ENCODE measurements around the gene ASTN2. TPM values are rescaled to one million over a fixed set of nuclear protein-coding genes. Genes with fewer than 3 reads are reported as not detected.
A peak's percentile ranks its signal among the peaks of the same experiment; 100 is the strongest.

ASTN2 gene
- total RNA-seq, 1 donor from 2014 or later, result 7.3 TPM

DNA sequence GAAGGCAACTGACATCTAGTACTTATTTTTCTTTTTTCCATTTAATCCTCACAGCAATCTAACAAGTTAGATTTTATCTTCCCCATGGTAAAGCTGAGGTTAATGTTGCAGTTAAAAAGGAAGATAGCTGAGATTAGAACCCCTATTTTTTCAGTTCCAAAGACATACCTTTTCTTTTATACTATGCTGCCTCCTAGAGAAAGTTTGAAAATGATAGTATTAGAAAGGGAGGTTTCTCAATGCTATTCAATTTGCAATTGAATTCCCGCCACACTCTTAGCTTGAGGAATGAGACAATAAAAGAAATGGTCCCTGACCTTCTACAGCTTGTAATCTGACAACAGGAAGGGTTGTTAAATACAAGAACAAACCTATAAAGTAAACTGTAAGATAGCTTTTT is 923.6 kb downstream of the ASTN2 start:
- Histone ChIP-seq H3K36me3 (ENCODE audit: control insufficient read depth in 3 of 3, insufficient read depth in 3 of 3, low read length in 3 of 3) (no peaks in the 10 kb centered on the region), H3K27ac (ENCODE audit: low read depth, low read length) (no peak overlapping the region), H3K9me3 (ENCODE audit: control insufficient read depth in 3 of 3, low read length in 3 of 3) (no peaks in the 10 kb centered on the region), H3K4me3 (ENCODE audit: low read length in 3 of 3) (no peak overlapping the region), H3K9ac (ENCODE audit: low read depth in 1 of 3, low read length in 3 of 3) (no peak overlapping the region), H3K4me1 (ENCODE audit: control insufficient read depth in 3 of 3, insufficient read depth in 3 of 3, low read length in 3 of 3) (peaks cover 0 to 5% (median 0%) of the 10 kb centered on the region in 3 donors), H3K27me3 (ENCODE audit: control insufficient read depth in 3 of 3, insufficient read depth in 3 of 3, low read length in 3 of 3) (no peaks in the 10 kb centered on the region)

DNA sequence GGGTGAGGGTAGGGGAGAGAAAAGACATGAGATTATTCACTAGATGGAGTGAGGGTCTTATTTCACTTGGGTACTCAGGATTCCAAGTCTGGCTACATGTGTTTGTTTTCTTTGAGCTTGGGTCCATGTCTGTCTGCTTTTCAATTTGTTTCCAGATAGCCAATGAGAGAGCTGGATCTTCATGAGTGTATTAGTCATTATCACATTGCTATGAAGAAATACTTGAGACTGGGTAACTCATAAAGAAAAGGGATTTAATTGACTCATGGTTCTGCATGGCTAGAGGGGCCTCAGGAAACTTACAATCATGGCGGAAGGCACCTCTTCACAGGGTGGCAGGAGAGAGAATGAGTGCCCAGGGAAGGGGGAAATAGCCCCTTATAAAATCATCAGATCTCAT is 924.5 kb downstream of the ASTN2 start:
- Histone ChIP-seq H3K27me3 (ENCODE audit: control insufficient read depth in 3 of 3, insufficient read depth in 3 of 3, low read length in 3 of 3) (no peaks in the 10 kb centered on the region), H3K9ac (ENCODE audit: low read depth in 1 of 3, low read length in 3 of 3) (no peak overlapping the region), H3K4me1 (ENCODE audit: control insufficient read depth in 3 of 3, insufficient read depth in 3 of 3, low read length in 3 of 3) (peaks cover 0 to 5% (median 0%) of the 10 kb centered on the region in 3 donors), H3K4me3 (ENCODE audit: low read length in 3 of 3) (no peak overlapping the region), H3K27ac (ENCODE audit: low read depth, low read length) (no peak overlapping the region), H3K9me3 (ENCODE audit: control insufficient read depth in 3 of 3, low read length in 3 of 3) (no peaks in the 10 kb centered on the region), H3K36me3 (ENCODE audit: control insufficient read depth in 3 of 3, insufficient read depth in 3 of 3, low read length in 3 of 3) (no peaks in the 10 kb centered on the region)

DNA sequence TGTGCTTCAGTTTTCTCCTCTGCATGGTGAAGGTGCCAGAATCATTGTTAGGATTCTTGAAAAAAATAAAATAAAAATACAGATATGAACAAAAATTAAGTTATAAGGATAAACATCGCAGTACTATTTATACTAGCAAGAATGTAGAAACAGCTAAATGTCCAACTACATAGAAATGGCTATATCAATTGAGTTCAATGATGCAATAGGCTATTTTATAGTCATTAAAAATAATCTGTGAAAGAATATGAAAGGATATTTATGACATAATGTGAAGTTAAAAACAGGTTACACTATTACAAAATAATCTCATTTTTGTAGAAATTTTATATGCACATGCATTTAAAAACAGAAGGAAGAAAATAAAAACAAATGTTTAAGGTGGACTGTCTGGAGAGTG is 926.5 kb downstream of the ASTN2 start:
- Histone ChIP-seq H3K27ac (ENCODE audit: low read depth, low read length) (no peak overlapping the region), H3K36me3 (ENCODE audit: control insufficient read depth in 3 of 3, insufficient read depth in 3 of 3, low read length in 3 of 3) (no peaks in the 10 kb centered on the region), H3K9me3 (ENCODE audit: control insufficient read depth in 3 of 3, low read length in 3 of 3) (no peaks in the 10 kb centered on the region), H3K4me3 (ENCODE audit: low read length in 3 of 3) (no peak overlapping the region), H3K4me1 (ENCODE audit: control insufficient read depth in 3 of 3, insufficient read depth in 3 of 3, low read length in 3 of 3) (peaks cover 0 to 5% (median 3%) of the 10 kb centered on the region in 3 donors), H3K27me3 (ENCODE audit: control insufficient read depth in 3 of 3, insufficient read depth in 3 of 3, low read length in 3 of 3) (no peaks in the 10 kb centered on the region), H3K9ac (ENCODE audit: low read depth in 1 of 3, low read length in 3 of 3) (no peak overlapping the region)

DNA sequence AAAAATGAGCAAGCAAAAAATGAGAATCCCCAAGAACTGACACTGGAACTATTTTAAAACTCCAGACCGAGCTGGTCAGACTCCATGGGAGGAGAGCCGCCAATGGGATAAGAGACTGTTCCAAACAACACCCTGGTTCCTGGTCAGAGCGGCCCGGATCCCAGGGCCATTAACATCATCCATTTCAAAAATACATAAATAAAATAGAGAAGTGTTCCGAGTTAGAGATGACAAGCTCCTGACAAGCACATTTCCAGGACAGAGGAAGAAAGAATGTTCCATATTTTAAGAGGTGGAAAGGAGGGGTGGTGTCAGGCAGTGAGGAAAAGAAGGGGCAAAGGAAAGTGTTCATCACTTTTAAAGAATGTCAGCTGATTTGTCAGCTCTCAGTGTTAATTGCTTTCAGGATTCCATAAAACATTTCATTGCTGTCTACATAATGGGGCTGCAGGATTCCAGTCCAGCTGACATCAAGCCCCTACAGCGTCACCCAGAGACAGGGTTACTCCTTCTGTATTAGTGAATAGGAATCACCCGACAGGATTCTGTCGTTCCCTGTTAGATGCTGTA is 930.3 kb downstream of the ASTN2 start:
- peaks cover 3 to 6% (median 4%) of the 10 kb centered on the region in 3 donors for H3K4me1 ChIP-seq (ENCODE audit: control insufficient read depth in 3 of 3, insufficient read depth in 3 of 3, low read length in 3 of 3)
- H3K27me3 ChIP-seq (ENCODE audit: control insufficient read depth in 3 of 3, insufficient read depth in 3 of 3, low read length in 3 of 3), result no peaks in the 10 kb centered on the region
- H3K9me3 ChIP-seq (ENCODE audit: control insufficient read depth in 3 of 3, low read length in 3 of 3), result no peaks in the 10 kb centered on the region
- no peak overlapping the region for H3K27ac ChIP-seq (ENCODE audit: low read depth, low read length)
- H3K4me3 ChIP-seq (ENCODE audit: low read length in 3 of 3), result no peak overlapping the region
- H3K36me3 ChIP-seq (ENCODE audit: control insufficient read depth in 3 of 3, insufficient read depth in 3 of 3, low read length in 3 of 3), result no peaks in the 10 kb centered on the region
- H3K9ac ChIP-seq (ENCODE audit: low read depth in 1 of 3, low read length in 3 of 3), result no peak overlapping the region

DNA sequence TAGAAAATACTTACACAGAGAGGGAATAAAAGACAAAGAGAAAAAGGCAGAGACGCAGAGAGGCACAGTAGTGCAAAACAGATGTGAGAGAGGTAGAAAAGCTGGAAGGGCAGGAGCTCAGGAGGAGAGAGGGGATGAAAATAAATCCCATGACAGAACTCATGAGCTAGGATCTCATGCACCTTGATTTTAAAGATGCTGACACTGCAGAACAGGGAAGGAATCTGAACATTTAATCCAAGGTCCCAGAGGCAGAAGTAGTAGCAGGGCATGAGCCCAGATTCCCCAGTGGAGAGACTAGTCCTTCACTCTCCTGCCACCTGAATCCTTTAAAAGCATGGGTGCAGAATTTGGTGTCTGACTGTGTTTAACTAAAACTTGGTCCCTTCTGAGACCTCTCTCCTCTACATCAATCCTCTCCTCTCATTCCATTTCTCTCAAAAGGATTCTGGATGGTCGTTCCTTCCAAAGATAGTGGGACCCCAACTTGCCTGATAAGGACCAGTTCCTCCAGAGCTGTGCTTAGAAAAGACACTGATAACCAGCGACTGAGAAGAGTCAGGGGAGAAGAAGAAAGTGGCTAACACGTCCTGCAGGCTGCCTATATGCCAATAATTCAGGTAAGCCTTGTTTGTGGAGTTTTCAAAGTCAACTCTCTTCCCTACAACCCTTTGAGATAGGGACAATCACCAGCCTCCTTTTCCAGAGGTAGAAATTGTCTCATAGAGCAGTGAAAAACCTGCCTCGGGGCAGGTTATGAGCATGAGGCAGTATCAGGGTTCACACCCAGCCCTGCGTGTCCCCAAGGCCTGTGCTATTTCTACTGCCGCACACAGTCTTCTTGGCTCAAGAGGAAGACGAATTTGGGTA is 931.0 kb downstream of the ASTN2 start:
- no peaks in the 10 kb centered on the region for H3K9me3 ChIP-seq (ENCODE audit: control insufficient read depth in 3 of 3, low read length in 3 of 3)
- no peak overlapping the region for H3K4me3 ChIP-seq (ENCODE audit: low read length in 3 of 3)
- H3K4me1 ChIP-seq (ENCODE audit: control insufficient read depth in 3 of 3, insufficient read depth in 3 of 3, low read length in 3 of 3), result peaks cover 3 to 6% (median 4%) of the 10 kb centered on the region in 3 donors
- H3K36me3 ChIP-seq (ENCODE audit: control insufficient read depth in 3 of 3, insufficient read depth in 3 of 3, low read length in 3 of 3), result no peaks in the 10 kb centered on the region
- no peaks in the 10 kb centered on the region for H3K27me3 ChIP-seq (ENCODE audit: control insufficient read depth in 3 of 3, insufficient read depth in 3 of 3, low read length in 3 of 3)
- H3K9ac ChIP-seq (ENCODE audit: low read depth in 1 of 3, low read length in 3 of 3), result no peak overlapping the region
- no peak overlapping the region for H3K27ac ChIP-seq (ENCODE audit: low read depth, low read length)

DNA sequence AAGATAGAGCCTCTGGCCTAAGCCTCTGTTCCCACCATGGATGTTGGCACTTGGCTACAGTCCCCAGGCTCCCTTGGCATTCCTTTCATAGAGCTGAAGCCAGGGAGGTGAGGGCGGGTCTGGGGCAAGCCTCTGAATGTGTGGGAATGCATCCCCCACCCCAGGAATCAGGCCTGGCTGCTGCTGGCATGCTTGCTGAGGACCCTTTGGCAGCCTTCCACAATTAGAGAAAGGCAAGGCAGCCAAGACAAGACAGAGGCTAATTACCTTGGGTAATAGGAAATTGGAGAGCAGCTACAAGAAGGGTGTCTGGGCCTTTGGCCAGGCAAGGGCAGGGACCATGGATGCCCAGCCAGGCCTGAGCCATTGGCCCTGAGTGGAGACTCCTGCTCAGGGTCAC is 932.1 kb downstream of the ASTN2 start:
- Histone ChIP-seq H3K36me3 (ENCODE audit: control insufficient read depth in 3 of 3, insufficient read depth in 3 of 3, low read length in 3 of 3) (no peaks in the 10 kb centered on the region), H3K27me3 (ENCODE audit: control insufficient read depth in 3 of 3, insufficient read depth in 3 of 3, low read length in 3 of 3) (no peaks in the 10 kb centered on the region), H3K4me3 (ENCODE audit: low read length in 3 of 3) (no peak overlapping the region), H3K9ac (ENCODE audit: low read depth in 1 of 3, low read length in 3 of 3) (no peak overlapping the region), H3K27ac (ENCODE audit: low read depth, low read length) (no peak overlapping the region), H3K4me1 (ENCODE audit: control insufficient read depth in 3 of 3, insufficient read depth in 3 of 3, low read length in 3 of 3) (peaks cover 3 to 6% (median 4%) of the 10 kb centered on the region in 3 donors), H3K9me3 (ENCODE audit: control insufficient read depth in 3 of 3, low read length in 3 of 3) (no peaks in the 10 kb centered on the region)

DNA sequence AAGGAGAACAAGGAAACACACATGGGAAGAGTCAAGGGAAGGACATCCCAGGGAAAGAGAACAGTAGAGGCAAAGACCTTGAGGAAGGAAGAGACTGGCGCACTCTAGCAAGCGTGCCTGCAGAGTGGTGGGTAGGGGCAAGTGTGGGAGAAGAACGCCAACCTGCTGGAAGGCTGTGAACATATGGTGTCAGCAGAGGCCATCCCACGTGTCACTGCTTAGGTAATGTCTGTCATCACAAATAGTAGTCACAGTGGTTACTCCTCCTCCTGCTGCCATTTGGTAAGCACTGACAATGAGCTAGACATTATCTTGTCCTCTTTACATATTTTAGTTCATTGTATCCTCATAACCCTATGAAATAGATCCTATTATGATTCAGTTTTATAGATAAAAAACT is 934.2 kb downstream of the ASTN2 start:
- H3K4me1 ChIP-seq (ENCODE audit: control insufficient read depth in 3 of 3, insufficient read depth in 3 of 3, low read length in 3 of 3), result peaks cover 6 to 7% (median 7%) of the 10 kb centered on the region in 3 donors
- H3K27ac ChIP-seq (ENCODE audit: low read depth, low read length), result no peak overlapping the region
- no peaks in the 10 kb centered on the region for H3K27me3 ChIP-seq (ENCODE audit: control insufficient read depth in 3 of 3, insufficient read depth in 3 of 3, low read length in 3 of 3)
- no peak overlapping the region for H3K4me3 ChIP-seq (ENCODE audit: low read length in 3 of 3)
- H3K9ac ChIP-seq (ENCODE audit: low read depth in 1 of 3, low read length in 3 of 3), result no peak overlapping the region
- no peaks in the 10 kb centered on the region for H3K36me3 ChIP-seq (ENCODE audit: control insufficient read depth in 3 of 3, insufficient read depth in 3 of 3, low read length in 3 of 3)
- no peaks in the 10 kb centered on the region for H3K9me3 ChIP-seq (ENCODE audit: control insufficient read depth in 3 of 3, low read length in 3 of 3)

DNA sequence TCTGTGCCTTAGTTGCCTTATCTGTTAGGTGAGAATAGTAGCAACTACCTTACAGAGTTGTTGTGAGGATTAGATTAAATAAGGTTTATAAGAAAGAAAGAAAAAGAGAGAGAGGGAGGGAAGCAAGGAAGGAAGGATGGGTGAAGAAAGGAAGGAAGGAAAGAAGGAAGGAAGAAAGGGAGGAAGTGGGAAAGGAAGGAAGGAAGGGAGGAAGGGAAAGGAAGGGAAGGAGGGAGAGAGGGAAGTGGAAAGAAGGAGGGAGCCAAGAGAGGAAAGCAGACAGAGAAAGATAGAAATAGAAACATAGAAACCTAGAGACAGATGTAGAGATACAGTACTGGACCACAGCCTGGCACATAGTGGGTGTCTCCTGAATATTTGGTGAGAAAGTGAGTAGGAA is 934.9 kb downstream of the ASTN2 start:
- Histone ChIP-seq H3K9me3 (ENCODE audit: control insufficient read depth in 3 of 3, low read length in 3 of 3) (no peaks in the 10 kb centered on the region), H3K4me1 (ENCODE audit: control insufficient read depth in 3 of 3, insufficient read depth in 3 of 3, low read length in 3 of 3) (peaks cover 6 to 7% (median 7%) of the 10 kb centered on the region in 3 donors), H3K36me3 (ENCODE audit: control insufficient read depth in 3 of 3, insufficient read depth in 3 of 3, low read length in 3 of 3) (no peaks in the 10 kb centered on the region), H3K9ac (ENCODE audit: low read depth in 1 of 3, low read length in 3 of 3) (no peak overlapping the region), H3K27me3 (ENCODE audit: control insufficient read depth in 3 of 3, insufficient read depth in 3 of 3, low read length in 3 of 3) (no peaks in the 10 kb centered on the region), H3K4me3 (ENCODE audit: low read length in 3 of 3) (no peak overlapping the region), H3K27ac (ENCODE audit: low read depth, low read length) (no peak overlapping the region)

DNA sequence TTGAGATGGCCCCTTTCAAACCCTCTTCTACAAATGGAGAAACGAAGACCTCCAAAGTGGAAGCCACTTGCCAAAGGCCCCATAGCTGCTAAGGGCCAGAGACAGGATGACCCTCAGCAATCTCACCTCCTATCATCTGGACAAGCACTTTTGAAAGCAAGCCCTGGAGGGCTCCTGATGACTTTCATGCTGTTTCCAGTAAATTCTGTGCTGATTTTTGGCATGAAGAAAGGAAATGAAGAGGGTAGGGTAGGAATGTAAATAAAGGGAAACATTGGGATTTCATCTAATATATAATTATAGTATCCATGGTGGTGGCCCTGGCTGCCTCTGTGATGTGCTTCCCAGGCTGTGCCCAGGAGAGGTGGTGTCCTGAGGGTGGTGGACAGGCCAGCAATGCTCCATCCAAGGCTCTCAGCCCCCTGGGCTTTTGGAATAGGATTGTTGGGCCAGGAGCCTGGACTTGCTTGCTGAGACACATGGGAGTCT is 935.8 kb downstream of the ASTN2 start:
- Histone ChIP-seq H3K27ac (ENCODE audit: low read depth, low read length) (no peak overlapping the region), H3K4me1 (ENCODE audit: control insufficient read depth in 3 of 3, insufficient read depth in 3 of 3, low read length in 3 of 3) (peaks cover 6 to 7% (median 6%) of the 10 kb centered on the region in 3 donors), H3K9ac (ENCODE audit: low read depth in 1 of 3, low read length in 3 of 3) (no peak overlapping the region), H3K36me3 (ENCODE audit: control insufficient read depth in 3 of 3, insufficient read depth in 3 of 3, low read length in 3 of 3) (no peaks in the 10 kb centered on the region), H3K9me3 (ENCODE audit: control insufficient read depth in 3 of 3, low read length in 3 of 3) (no peaks in the 10 kb centered on the region), H3K27me3 (ENCODE audit: control insufficient read depth in 3 of 3, insufficient read depth in 3 of 3, low read length in 3 of 3) (no peaks in the 10 kb centered on the region), H3K4me3 (ENCODE audit: low read length in 3 of 3) (no peak overlapping the region)

DNA sequence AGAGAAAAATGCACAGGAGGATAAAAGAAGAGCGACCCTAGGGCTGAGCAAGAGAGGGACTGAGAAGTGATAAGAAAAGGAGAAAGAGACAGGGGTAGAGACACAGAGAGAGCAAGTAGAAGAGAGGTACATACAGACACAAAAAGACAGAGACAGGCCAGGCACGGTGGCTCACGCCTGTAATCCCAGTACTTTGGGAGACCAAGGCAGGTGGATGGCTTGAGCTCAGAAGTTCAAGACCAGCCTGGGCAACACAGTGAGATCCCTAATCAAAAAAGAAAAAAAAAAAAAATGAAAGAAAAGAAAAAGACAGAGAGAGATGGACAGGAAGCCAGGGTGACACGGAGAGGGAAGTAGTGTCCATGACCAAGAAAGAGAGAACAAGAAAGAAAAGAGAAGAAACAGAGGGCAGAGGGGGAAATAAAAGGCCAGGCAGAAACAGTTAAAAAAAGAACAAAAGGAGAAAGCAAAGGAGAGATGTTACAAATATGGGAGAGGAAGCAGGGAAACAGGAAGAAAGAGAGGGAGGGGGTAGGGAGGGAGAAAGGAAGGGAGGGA is 937.2 kb downstream of the ASTN2 start:
- no peak overlapping the region for H3K4me3 ChIP-seq (ENCODE audit: low read length in 3 of 3)
- no peaks in the 10 kb centered on the region for H3K36me3 ChIP-seq (ENCODE audit: control insufficient read depth in 3 of 3, insufficient read depth in 3 of 3, low read length in 3 of 3)
- peak overlapping the region; percentile 17 for H3K27ac ChIP-seq (ENCODE audit: low read depth, low read length)
- H3K9me3 ChIP-seq (ENCODE audit: control insufficient read depth in 3 of 3, low read length in 3 of 3), result no peaks in the 10 kb centered on the region
- peaks cover 0 to 4% (median 3%) of the 10 kb centered on the region in 3 donors for H3K4me1 ChIP-seq (ENCODE audit: control insufficient read depth in 3 of 3, insufficient read depth in 3 of 3, low read length in 3 of 3)
- H3K27me3 ChIP-seq (ENCODE audit: control insufficient read depth in 3 of 3, insufficient read depth in 3 of 3, low read length in 3 of 3), result no peaks in the 10 kb centered on the region
- no peak overlapping the region for H3K9ac ChIP-seq (ENCODE audit: low read depth in 1 of 3, low read length in 3 of 3)

All from skeletal muscle tissue (tissue), 4 donors.